PC-3 (cell line): ENCODE data around the gene OR10J5.

Experiments used
- EZH2 ChIP-seq: fragments of 300-600 bp; sonication (generic); IDR thresholded peaks from one replicate; pipeline ENCODE4 v1.6.1; 2017; ENCODE audit warnings: antibody characterized with exemption, mild to moderate bottlenecking, low read length; ENCODE audit not compliant: unreplicated experiment
- TF ChIP-seq, protein P1 (sequence below): fragments of 300-600 bp; sonication (generic); conservative IDR thresholded peaks from 2 replicates; pipeline ENCODE4 v1.5.1; 2017; ENCODE audit warnings: antibody characterized with exemption, low read depth, mild to moderate bottlenecking, low read length

DNA sequence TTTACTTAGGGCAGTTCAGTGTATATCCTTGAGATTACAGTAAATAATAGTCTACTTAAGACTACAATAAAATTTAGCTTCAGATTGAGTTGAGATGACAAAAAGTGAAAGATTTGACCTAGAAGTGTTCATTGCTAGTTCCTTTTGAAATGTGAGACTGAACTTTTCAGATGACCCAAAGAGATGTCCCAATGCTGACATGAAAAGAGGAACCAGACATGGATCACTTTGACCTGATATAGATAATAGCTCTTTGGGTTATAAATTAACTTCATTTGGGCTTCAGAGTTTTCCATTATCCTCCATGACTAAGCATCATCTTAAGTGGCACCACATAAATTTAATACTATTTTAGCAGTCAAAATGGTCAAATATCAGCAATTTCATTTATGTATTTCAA is 25.7 kb upstream of the OR10J5 start:
- TF ChIP-seq, protein P1, sequence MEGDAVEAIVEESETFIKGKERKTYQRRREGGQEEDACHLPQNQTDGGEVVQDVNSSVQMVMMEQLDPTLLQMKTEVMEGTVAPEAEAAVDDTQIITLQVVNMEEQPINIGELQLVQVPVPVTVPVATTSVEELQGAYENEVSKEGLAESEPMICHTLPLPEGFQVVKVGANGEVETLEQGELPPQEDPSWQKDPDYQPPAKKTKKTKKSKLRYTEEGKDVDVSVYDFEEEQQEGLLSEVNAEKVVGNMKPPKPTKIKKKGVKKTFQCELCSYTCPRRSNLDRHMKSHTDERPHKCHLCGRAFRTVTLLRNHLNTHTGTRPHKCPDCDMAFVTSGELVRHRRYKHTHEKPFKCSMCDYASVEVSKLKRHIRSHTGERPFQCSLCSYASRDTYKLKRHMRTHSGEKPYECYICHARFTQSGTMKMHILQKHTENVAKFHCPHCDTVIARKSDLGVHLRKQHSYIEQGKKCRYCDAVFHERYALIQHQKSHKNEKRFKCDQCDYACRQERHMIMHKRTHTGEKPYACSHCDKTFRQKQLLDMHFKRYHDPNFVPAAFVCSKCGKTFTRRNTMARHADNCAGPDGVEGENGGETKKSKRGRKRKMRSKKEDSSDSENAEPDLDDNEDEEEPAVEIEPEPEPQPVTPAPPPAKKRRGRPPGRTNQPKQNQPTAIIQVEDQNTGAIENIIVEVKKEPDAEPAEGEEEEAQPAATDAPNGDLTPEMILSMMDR, result no peak
- TF ChIP-seq EZH2, result no peak
